ENCODE measurements around the gene RNF19B. TPM values are rescaled to one million over a fixed set of nuclear protein-coding genes. Genes with fewer than 3 reads are reported as not detected.
A peak's percentile ranks its signal among the peaks of the same experiment; 100 is the strongest.

RNF19B gene
- total RNA-seq, 1 donor from 2014 or later = 24.6 TPM

DNA sequence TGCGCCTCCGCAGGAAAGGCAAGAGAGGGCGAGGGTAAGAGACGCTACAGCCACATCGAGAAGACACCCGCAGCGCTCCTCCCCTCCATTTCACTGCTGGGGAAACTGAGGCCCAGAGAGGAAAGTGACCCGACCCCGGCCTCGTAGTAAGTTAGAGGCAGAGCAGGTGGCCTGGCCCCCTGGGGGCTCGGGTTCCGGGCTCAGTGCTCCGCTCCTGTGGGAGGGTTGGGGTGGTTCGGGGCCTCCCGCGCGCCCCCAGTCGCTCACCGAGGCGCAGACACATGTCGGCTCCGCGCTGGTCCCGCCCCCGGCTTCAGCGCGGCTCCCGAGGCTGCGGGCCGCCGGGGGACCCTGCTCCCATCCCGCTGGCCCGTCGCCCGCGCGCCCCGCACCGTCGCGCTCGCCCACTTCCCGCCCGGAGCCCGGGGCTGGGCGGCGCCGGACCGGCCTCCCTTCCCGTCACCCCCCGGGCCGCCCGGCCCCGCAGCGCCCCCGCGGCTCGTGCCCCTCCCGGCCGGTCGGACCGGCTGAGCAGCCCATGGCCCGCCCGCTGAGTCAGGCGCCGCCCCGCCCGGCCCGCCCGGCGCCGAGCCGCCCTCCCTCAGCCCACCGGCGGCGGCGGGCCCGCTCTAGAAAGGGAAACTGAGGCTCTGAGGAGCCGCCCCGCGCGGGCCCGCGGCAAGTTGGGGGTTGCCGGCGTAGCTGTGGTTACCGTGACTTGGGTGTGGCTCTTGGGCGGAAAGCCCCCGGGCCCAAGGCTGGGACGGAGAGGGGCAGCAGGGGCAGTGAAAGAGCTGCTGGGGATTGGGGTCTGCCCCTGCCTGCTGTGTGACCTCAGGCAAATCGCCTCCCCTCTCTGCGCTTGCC, 63.4 kb downstream of the RNF19B start, which contains the start of gene TMEM54:
TMEM54 (minus strand) TSS at position 434 of the 867 bp plus-strand sequence; CDS start at position 283, 151 bp downstream.
- Histone ChIP-seq H3K27me3 (no peaks in the 10 kb centered on the region), H3K27ac (peak within 1 kb of the TSS; percentile 85), H3K36me3 (no peaks in the 10 kb centered on the region), H3K9me3 (no peaks in the 10 kb centered on the region), H3K4me3 (peak within 1 kb of the TSS; percentile 73 to 89), H3K4me1 (peaks cover 19% of the 10 kb centered on the region)
- no peak for DNase-seq (ENCODE audit: extremely low spot score in 2 of 2)
- TF ChIP-seq, protein P1, sequence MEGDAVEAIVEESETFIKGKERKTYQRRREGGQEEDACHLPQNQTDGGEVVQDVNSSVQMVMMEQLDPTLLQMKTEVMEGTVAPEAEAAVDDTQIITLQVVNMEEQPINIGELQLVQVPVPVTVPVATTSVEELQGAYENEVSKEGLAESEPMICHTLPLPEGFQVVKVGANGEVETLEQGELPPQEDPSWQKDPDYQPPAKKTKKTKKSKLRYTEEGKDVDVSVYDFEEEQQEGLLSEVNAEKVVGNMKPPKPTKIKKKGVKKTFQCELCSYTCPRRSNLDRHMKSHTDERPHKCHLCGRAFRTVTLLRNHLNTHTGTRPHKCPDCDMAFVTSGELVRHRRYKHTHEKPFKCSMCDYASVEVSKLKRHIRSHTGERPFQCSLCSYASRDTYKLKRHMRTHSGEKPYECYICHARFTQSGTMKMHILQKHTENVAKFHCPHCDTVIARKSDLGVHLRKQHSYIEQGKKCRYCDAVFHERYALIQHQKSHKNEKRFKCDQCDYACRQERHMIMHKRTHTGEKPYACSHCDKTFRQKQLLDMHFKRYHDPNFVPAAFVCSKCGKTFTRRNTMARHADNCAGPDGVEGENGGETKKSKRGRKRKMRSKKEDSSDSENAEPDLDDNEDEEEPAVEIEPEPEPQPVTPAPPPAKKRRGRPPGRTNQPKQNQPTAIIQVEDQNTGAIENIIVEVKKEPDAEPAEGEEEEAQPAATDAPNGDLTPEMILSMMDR (IDR thresholded peaks at IDR 0.05) = no peak
- TF ChIP-seq POLR2AphosphoS5 (IDR thresholded peaks at IDR 0.05; ENCODE audit: insufficient read depth in 1 of 2, low read depth in 1 of 2) (no peak), POLR2A (IDR thresholded peaks at IDR 0.05) (peak in 1 of 2 donors; percentile 42)
- intact Hi-C loops (cut with DNase I) = no loop called here

DNA sequence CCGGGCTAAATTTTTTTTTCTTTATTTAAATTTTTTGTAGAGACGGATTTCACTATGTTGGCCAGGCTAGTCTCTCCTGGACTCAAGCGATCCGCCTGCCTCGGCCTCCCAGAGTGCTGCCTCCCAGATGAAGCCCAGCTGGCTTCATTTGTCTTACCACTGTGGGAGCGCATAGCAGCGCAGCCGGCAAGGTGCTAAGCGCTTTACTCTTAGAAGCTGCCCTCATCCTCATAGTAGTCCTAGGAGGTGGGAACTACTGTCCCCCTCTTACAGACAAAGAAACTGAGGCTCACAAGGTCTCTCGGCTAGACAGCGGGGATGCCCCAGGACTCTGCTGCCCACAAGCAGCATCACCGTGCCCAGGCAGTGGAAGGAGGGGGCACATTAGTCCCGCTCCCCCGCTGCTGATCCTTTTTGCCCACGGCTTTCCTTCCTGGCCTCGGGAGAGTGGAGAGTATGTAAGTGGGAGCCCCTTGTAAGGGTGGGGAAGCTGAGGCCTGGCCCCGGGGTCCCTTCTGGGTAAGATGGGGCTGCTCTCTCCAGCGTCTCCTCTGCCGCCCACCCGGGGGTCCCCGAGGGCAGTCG, 64.1 kb downstream of the RNF19B start:
- Histone ChIP-seq H3K27me3 (no peaks in the 10 kb centered on the region), H3K4me3 (peak overlapping the region; percentile 73 to 89), H3K9me3 (no peaks in the 10 kb centered on the region), H3K36me3 (no peaks in the 10 kb centered on the region), H3K27ac (peak overlapping the region; percentile 85), H3K4me1 (peaks cover 19% of the 10 kb centered on the region)
- DNase-seq (ENCODE audit: extremely low spot score in 2 of 2) = no peak
- intact Hi-C loops (cut with DNase I) = no loop called here
- peak in 1 of 2 donors; percentile 13 for TF ChIP-seq POLR2AphosphoS5 (IDR thresholded peaks at IDR 0.05; ENCODE audit: insufficient read depth in 1 of 2, low read depth in 1 of 2)
- TF ChIP-seq, protein P1 (IDR thresholded peaks at IDR 0.05) = no peak

DNA sequence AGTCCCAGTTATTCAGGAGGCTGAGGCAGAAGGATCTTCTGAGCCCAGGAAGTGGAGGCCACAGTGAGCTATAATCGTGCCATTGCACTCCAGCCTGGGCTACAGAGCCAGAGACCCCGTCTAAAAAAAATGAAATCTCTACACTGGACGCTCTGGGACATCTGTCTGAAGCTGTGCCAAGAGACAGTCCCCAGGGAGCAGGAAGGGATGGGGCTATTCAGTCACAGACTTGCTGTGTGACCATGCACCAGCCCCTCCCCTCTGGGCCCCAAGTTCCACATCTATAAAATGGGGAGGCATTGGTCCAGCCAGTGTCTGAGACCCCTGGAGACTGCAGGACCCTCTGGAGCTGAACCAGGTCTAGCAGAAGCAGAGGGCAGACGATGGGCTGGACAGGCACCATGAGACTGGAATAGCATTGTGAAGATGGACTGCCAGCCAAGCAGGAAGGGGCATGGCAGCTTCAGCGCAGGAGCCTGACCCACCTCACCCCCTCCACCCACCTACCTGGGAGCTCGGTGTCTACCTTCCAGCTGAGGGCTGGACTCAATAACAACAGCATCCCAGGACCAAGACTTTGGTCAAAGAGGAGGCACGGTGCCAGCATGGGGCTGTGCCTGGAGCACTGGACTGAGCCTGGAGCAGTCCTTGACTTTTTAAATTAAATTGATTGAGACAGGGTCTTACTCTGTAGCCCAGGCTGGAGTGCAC, 64.9 kb downstream of the RNF19B start:
- peak overlapping the region in 1 of 2 donors; percentile 89 for H3K4me3 ChIP-seq
- H3K36me3 ChIP-seq = no peaks in the 10 kb centered on the region
- H3K27me3 ChIP-seq = no peaks in the 10 kb centered on the region
- H3K27ac ChIP-seq = no peak overlapping the region
- H3K4me1 ChIP-seq = peaks cover 19% of the 10 kb centered on the region
- intact Hi-C loops (cut with DNase I) = no loop called here
- DNase-seq (ENCODE audit: extremely low spot score in 2 of 2) = no peak
- TF ChIP-seq POLR2A (IDR thresholded peaks at IDR 0.05) (no peak), POLR2AphosphoS5 (IDR thresholded peaks at IDR 0.05; ENCODE audit: insufficient read depth in 1 of 2, low read depth in 1 of 2) (no peak)
- TF ChIP-seq, protein P1 (IDR thresholded peaks at IDR 0.05) = no peak
- no peaks in the 10 kb centered on the region for H3K9me3 ChIP-seq

DNA sequence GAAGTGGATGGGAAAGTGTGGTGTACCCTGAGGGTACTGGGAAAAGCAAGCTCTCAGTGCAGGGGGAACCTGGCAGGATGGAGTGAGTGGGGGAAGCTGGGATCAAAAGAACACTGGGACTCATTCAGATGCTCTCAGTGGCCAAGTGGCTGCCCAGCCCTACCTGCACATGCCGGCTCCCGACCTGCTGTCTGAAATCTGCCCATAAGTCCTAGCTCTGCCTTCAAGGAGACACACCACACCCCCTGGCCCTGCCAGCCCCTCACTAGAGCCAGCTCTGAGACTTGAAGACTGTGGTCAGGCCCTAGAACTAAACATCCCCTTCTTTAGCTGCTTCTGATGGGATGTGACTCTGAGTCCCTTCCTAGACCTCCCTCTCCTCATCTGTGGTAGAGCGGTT, 65.7 kb downstream of the RNF19B start:
- H3K36me3 ChIP-seq = no peaks in the 10 kb centered on the region
- no peaks in the 10 kb centered on the region for H3K27me3 ChIP-seq
- H3K4me1 ChIP-seq = peaks cover 23% of the 10 kb centered on the region
- no peak overlapping the region for H3K4me3 ChIP-seq
- no peaks in the 10 kb centered on the region for H3K9me3 ChIP-seq
- intact Hi-C loops (cut with DNase I) = no loop called here
- no peak overlapping the region for H3K27ac ChIP-seq
- DNase-seq (ENCODE audit: extremely low spot score in 2 of 2) = no peak
- TF ChIP-seq, protein P1 (IDR thresholded peaks at IDR 0.05) = no peak
- TF ChIP-seq POLR2AphosphoS5 (IDR thresholded peaks at IDR 0.05; ENCODE audit: insufficient read depth in 1 of 2, low read depth in 1 of 2) = no peak
- TF ChIP-seq POLR2A (IDR thresholded peaks at IDR 0.05) = no peak

Data from vagina (tissue), 2 donors.